Lower leg skin (tissue), 4 donors: ENCODE measurements around the gene KCNQ1OT1. TPM values are rescaled to one million over a fixed set of nuclear protein-coding genes. Genes with fewer than 3 reads are reported as not detected.

Experiments
- DNase-seq, 2 donors: peaks; one replicate each; pipeline ENCODE4 v3.0.0-alpha.2; 2019; ENCODE audit warnings: low spot score in 2 of 2
- H3K4me3 ChIP-seq: fragments of 200-600 bp; sonication (generic); 2 replicates; pipeline ENCODE4 v1.5.1; 2017; ENCODE audit warnings: mild to moderate bottlenecking, low read depth; ENCODE audit not compliant: poor library complexity, severe bottlenecking
- POLR2A ChIP-seq, 2 donors: fragments of 450-650 bp; IDR thresholded peaks; one replicate each; pipeline ENCODE4 v1.6.1; 2016 to 2017; ENCODE audit warnings: antibody characterized with exemption in 2 of 2, mild to moderate bottlenecking in 1 of 2, moderate library complexity in 1 of 2
- WGBS, 2 donors: methylation state at CpG; one replicate each; pipeline ENCODE4 v1.1.5; 2018; 5-methylcytosine and 5-hydroxymethylcytosine counted together
- intact Hi-C: fragments of 100-400 bp; cut with DNase I; formaldehyde crosslinking; loops from one replicate; pipeline ENCODE4 v1.15.0; 2023; ENCODE audit warnings: low total_unique reads
- total RNA-seq, 4 donors: library from RNA; depleted of rRNA; stranded (reverse); fragments of >200 nt; gene quantifications; one replicate each; pipeline ENCODE4 v1.1.0, GENCODE V29; 2016
- TF ChIP-seq, protein P1 (sequence below), 3 donors: fragments of 450-650 bp; IDR thresholded peaks; one replicate each; pipeline ENCODE4 v1.5.1; 2016; ENCODE audit warnings: antibody characterized with exemption in 3 of 3, mild to moderate bottlenecking in 3 of 3, moderate library complexity in 2 of 3

The KCNQ1OT1 gene
- total RNA-seq, 4 donors from 2014 or later: 0.63 to 1.8 (median 0.91) TPM

DNA sequence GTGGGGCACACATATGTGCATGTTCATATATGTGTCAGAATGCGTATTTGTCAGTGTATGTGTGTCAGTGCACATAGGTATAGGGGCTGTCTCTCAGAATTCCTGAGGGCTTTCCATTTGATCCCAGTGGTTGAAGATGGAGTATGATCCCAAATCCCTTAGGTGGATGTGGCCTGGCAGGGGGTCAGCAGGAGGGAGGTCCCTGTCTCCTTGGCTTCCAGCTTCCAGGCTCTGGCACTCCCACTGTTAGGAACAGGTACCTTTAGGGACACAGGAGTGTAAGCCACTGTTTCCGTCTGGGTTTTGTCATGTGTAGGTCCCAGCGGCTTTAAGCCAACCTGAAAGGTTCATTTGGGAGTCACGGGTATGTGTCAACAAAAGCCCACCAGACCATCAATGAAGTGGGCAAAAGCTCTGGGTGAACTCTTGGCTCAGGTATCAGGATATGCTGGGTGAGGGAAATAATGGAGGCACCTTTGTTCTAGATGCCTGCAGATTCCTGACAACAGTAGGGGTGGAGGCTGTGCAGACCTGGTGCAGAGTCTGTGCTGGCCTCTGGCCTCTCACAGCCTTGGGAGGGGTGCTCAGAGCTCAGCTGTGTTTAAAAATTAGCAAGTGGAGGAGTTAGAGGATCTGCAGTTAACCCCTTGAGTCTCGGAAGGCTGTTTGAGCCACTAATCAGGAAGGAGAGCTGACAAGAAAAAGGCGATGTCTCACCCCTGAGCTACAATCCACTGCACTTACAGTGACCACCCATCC is 9.0 kb downstream of the KCNQ1OT1 start:
- WGBS, 2 donors: 92 to 96% methylated on average over 6 of the region's 6 CpGs
- TF ChIP-seq, protein P1, sequence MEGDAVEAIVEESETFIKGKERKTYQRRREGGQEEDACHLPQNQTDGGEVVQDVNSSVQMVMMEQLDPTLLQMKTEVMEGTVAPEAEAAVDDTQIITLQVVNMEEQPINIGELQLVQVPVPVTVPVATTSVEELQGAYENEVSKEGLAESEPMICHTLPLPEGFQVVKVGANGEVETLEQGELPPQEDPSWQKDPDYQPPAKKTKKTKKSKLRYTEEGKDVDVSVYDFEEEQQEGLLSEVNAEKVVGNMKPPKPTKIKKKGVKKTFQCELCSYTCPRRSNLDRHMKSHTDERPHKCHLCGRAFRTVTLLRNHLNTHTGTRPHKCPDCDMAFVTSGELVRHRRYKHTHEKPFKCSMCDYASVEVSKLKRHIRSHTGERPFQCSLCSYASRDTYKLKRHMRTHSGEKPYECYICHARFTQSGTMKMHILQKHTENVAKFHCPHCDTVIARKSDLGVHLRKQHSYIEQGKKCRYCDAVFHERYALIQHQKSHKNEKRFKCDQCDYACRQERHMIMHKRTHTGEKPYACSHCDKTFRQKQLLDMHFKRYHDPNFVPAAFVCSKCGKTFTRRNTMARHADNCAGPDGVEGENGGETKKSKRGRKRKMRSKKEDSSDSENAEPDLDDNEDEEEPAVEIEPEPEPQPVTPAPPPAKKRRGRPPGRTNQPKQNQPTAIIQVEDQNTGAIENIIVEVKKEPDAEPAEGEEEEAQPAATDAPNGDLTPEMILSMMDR (IDR thresholded peaks at IDR 0.05): no peak
- TF ChIP-seq POLR2A (IDR thresholded peaks at IDR 0.05): no peak
- H3K4me3 ChIP-seq: no peak overlapping the region
- DNase-seq: peak in 1 of 2 donors; percentile 53
- intact Hi-C loops: no loop called here

DNA sequence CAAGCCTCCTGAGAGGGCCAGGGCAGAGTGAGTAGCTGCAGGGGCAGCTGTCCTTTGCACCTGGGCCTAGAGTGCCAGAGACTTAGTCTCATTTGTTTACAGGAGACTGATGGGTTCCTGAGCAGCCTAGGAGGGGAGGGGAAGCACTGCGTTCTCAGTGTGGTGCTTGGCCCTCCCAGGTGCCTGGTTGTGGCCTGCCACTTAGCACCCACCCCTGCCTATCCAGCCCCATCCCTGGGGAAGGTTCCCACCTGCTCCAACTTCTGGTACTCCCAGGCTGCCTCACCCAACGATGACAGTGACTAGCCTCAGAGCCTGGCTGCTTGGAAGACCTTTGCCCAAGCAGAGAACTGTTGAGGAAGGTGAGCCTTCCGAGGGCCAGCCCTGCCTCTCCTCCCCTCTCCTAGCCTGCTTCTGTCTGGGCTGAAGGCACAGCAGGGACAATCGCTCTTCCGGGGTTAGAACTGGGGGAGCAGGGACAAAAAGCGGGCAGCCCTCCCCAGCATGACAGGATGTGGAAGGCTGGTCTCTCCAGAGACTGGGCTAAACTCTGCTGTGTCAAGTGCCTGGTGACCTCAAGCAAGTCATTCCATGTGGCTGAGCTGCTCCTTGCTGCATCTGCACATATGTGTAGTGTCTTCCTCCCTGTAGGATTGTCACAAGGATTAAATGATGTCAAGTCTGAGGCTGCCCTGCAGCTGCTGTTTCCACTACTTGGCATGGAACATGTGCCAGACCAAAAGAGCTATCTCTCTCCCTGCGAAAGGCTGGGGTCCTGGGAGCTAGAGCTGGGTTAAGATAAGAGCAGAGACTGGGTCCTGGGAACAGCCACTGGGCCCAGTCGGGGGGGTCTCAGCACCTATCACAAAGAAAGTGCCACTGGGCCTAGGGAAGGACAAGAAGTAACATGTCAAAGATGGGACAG is 9.9 kb downstream of the KCNQ1OT1 start:
- 73 to 81% methylated on average over 7 to 8 of the region's 8 CpGs for WGBS, 2 donors
- no peak overlapping the region for H3K4me3 ChIP-seq
- DNase-seq: peak in 1 of 2 donors; percentile 81
- intact Hi-C loops: no loop called here
- TF ChIP-seq POLR2A (IDR thresholded peaks at IDR 0.05): no peak
- TF ChIP-seq, protein P1 (IDR thresholded peaks at IDR 0.05): no peak

DNA sequence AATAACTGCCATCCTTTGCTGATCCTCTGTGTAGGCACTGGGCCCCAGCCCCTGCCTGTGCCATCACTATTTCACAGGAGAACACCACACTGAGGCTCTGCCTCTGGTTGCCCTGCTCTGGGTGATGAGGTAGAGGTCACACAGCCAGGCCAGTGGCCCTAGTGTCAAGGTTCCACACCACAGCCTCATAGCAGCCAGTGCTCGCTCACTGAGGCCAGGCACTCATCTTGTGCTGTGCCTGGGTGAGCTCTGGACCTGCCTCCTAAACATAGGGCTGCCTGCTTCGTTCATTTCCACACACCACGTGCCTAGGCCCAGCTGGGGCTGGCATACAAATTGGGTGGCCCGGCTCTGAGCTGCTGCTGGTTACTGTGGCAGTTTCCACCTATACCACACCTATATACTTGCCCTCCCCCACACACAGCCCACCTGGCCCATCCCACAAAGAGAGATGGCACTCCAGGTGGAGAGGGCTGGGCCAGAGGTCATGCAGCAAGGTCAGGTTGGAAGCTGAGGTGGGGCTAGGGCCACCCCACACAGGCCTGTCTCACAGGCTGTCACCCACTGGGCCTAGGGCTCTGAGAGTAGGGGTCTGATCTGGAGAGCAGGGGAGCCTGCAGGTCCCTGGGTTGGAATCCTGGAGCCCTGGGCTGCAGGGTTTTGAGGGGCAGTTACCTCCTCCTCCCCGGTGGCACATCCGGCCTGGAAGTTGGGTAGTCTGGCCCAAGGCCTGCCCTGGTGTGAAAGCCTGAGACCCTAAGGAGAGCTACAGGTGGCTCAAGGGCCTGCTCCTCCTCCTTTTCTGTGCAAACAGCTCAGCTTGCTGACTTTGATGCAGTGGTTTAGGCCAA is 11.2 kb downstream of the KCNQ1OT1 start:
- intact Hi-C loops: no loop called here
- TF ChIP-seq, protein P1 (IDR thresholded peaks at IDR 0.05): no peak
- TF ChIP-seq POLR2A (IDR thresholded peaks at IDR 0.05): no peak
- 66 to 94% methylated on average over 6 of the region's 6 CpGs for WGBS, 2 donors
- H3K4me3 ChIP-seq: no peak overlapping the region
- DNase-seq: peak in 1 of 2 donors; percentile 78

DNA sequence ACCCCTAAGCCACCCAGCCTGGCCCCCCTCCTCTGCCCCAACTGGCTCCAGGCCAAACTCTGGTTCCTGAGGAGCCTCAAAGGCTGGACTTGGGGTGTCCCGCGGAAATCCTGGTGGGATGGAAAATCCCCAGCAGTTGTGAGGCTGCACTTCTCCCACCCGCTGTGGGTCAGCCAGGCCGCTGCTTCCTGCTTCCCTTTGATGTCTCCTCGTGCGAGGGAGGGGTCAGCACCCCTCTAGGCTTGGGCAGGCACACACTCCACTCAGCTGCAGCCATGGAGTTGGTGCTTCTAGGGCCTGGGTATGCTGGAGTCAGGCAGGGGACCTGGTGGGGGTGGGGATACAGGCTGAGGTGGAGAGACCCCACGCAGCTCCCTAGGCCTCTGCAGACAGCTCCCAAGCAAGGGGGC is 12.0 kb downstream of the KCNQ1OT1 start:
- 61 to 68% methylated on average over 6 to 7 of the region's 7 CpGs for WGBS, 2 donors
- DNase-seq: peak in 1 of 2 donors; percentile 79
- TF ChIP-seq POLR2A (IDR thresholded peaks at IDR 0.05): no peak
- intact Hi-C loops: no loop called here
- H3K4me3 ChIP-seq: no peak overlapping the region

DNA sequence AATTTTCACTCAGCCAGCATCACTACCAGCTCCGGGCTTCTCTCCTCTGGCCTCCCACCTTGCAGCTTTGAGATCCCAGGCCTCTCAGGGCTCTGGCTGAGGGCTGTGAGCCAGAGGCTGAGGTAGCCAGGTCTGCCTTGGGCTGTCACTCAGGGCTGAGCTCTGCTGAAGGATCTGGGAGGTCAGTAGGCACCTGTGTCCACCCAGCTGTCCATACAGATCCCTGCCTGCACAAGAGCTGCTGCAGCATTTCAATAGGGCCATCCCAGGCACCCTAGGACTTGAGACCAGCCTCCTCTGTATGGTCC is 12.6 kb downstream of the KCNQ1OT1 start:
- no peak overlapping the region for H3K4me3 ChIP-seq
- 83 to 100% methylated on average over 1 of the region's 1 CpG for WGBS, 2 donors
- DNase-seq: no peak
- intact Hi-C loops: no loop called here
- TF ChIP-seq POLR2A (IDR thresholded peaks at IDR 0.05): no peak
- TF ChIP-seq, protein P1 (IDR thresholded peaks at IDR 0.05): no peak
